ENCODE data around the gene HTR1A.

GRCh38 chr5:63960646-63961045 is 1.6 kb downstream of the HTR1A start:
- TF ChIP-seq, protein P1, sequence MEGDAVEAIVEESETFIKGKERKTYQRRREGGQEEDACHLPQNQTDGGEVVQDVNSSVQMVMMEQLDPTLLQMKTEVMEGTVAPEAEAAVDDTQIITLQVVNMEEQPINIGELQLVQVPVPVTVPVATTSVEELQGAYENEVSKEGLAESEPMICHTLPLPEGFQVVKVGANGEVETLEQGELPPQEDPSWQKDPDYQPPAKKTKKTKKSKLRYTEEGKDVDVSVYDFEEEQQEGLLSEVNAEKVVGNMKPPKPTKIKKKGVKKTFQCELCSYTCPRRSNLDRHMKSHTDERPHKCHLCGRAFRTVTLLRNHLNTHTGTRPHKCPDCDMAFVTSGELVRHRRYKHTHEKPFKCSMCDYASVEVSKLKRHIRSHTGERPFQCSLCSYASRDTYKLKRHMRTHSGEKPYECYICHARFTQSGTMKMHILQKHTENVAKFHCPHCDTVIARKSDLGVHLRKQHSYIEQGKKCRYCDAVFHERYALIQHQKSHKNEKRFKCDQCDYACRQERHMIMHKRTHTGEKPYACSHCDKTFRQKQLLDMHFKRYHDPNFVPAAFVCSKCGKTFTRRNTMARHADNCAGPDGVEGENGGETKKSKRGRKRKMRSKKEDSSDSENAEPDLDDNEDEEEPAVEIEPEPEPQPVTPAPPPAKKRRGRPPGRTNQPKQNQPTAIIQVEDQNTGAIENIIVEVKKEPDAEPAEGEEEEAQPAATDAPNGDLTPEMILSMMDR (IDR thresholded peaks at IDR 0.05): no peak
- no peak for TF ChIP-seq POLR2A (IDR thresholded peaks at IDR 0.05)
